Measurements from ENCODE around the gene MMP17.
"Not testable (repeated sequence)": the region's sequence is repeated elsewhere in the genome, so short reads cannot be mapped to it uniquely, and the experiment has no call there.

MMP17 gene

DNA sequence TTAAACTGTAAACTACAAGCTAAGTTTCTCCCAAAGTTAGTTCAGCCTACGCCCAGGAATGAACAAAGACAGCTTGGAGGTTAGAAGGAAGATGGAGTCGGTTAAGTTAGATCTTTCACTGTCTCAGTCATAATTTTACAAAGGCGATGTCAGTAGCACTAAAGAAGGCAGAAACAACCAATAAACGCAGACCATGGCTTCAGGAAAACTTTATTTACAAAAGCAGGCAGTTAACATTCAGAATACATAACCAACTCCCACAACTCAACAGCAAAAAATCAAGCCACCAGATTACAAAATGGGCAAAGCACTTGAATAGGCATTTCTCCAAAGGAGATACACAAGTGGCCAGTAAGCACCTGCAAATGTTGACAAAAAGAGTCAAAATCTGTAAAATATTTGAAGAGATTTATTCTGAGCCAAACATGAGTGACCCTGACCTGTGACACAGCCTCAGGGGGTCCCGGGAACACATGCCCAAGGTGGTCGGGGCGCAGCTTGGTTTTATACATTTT is 57.4 kb downstream of the MMP17 start:
- Histone ChIP-seq H3K27ac (no peak overlapping the region), H3K9me3 (peaks cover 0 to 6% (median 3%) of the 10 kb centered on the region in 3 donors), H3K27me3 (peaks cover 0 to 8% of the 10 kb centered on the region in 2 donors), H3K4me3 (no peak overlapping the region), H3K36me3 (no peaks in the 10 kb centered on the region), H3K4me1 (no peaks in the 10 kb centered on the region)
- intact Hi-C loops (cut with DNase I; ENCODE audit: low total_unique reads), result no loop called here
- DNase-seq, result no peak
- TF ChIP-seq, protein P1, sequence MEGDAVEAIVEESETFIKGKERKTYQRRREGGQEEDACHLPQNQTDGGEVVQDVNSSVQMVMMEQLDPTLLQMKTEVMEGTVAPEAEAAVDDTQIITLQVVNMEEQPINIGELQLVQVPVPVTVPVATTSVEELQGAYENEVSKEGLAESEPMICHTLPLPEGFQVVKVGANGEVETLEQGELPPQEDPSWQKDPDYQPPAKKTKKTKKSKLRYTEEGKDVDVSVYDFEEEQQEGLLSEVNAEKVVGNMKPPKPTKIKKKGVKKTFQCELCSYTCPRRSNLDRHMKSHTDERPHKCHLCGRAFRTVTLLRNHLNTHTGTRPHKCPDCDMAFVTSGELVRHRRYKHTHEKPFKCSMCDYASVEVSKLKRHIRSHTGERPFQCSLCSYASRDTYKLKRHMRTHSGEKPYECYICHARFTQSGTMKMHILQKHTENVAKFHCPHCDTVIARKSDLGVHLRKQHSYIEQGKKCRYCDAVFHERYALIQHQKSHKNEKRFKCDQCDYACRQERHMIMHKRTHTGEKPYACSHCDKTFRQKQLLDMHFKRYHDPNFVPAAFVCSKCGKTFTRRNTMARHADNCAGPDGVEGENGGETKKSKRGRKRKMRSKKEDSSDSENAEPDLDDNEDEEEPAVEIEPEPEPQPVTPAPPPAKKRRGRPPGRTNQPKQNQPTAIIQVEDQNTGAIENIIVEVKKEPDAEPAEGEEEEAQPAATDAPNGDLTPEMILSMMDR (IDR thresholded peaks at IDR 0.05), result no peak

DNA sequence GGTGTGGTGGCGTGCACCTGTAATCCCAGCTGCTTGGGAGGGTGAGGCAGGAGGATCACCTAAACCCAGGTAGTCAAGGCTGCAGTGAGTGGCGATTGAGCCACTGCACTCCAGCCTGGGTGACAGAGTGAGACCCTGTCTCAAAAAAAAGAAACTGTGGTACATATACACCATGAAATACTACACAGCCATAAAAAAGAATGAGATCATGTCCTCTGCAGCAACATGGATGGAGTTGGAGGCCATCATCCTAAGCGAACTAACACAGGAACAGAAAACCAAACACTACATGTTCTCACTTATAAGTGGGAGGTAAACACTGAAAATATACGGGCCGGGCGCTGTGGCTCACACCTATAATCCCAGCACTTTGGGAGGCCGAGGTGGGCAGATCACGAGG is 63.5 kb downstream of the MMP17 start:
- not testable (repeated sequence) for H3K27me3 ChIP-seq, DNase-seq, H3K9me3 ChIP-seq, H3K36me3 ChIP-seq, H3K27ac ChIP-seq, H3K4me3 ChIP-seq
- peaks cover 0 to 12% (median under 1%) of the 10 kb centered on the region in 4 donors for H3K4me1 ChIP-seq
- intact Hi-C loops (cut with DNase I; ENCODE audit: low total_unique reads), result loop anchor here (5.0 kb wide), 1 partner anchor 601 kb away; the partner anchor contains the start of gene FBRSL1

DNA sequence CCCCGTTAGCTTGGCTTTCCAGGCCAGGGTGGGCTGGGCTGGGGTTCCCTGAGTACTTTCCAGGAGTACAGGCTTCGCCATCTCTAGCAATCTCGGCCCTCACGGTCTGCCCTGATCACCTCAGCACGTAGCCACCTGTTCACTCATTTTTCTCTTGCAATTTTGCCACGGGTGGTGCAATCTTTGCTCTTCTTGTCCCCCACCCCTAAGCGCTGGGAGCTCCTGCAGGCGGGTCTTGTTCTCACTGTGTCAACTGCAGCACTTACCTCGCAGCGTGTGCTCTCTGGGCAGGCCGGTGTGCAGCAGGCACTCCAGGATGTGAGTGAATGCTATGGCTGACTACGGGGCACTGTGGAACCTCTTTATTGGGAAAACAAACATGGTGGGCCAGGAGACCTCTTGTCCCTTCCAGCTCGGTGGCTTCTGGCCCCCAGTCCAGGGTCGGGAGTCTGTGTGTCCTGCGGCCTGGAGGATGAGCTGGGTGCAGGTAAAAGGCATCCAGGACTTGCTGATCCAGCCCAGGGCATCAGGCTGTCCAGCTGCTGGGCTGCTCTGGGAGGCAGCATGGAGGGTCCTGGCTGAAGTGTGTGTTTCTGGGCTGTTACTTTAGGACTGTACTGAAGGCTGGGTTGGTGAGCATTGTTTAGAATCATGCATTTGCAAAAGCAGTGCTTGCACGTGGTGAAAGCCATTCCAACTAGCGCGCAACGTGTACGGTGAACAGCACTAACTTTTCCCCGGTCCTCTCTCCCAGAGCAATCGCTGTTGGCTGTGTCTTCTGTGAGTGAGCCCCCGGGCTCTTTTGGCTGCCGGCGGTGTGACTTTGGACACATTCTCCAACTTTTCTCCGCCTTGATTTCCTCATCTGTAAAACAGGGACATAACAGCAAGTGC is 64.8 kb downstream of the MMP17 start:
- Histone ChIP-seq H3K27me3 (no peaks in the 10 kb centered on the region), H3K27ac (peak overlapping the region; percentile 95 to 98), H3K9me3 (no peaks in the 10 kb centered on the region), H3K4me3 (no peak overlapping the region), H3K36me3 (peaks cover 0 to 13% (median 12%) of the 10 kb centered on the region in 3 donors), H3K4me1 (peaks cover 0 to 24% (median 9%) of the 10 kb centered on the region in 4 donors)
- DNase-seq, result no peak
- intact Hi-C loops (cut with DNase I; ENCODE audit: low total_unique reads), result loop anchor here (5.0 kb wide), 1 partner anchor 599 kb away; the partner anchor contains the start of gene FBRSL1
- TF ChIP-seq, protein P1 (IDR thresholded peaks at IDR 0.05), result no peak

DNA sequence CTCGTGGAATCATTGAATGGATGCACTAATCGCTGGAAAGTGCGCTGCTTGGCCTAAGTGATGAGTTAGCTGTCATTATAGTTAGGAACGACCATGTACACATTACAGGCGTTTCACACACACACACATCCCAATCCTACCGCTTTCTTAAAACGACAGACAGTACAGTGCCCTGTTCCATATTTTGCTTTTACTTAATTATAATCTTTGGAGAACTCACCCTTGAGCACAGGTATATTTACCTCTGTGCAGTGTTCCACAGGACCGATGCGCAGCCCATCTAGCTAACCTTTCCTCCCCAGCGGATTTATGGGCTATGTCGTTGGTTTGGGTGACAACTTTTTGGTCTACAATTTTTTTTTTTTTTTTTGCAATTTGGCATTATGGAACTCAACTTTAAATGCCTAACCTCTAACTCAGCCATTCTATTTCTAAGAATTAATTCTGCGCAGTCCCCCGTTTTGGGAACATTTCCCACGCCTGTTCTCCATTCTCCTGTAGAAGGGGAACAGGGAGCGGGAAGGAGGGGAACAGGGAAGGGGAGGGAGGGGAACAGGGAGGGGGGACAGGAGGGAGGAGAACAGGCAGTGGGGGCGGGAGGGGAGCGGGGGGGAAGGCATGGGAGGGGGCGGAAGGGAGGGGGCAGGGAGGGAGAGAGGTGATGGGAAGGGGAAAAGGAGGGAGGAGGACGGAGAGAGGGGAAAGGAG is 65.6 kb downstream of the MMP17 start:
- Histone ChIP-seq H3K4me1 (peaks cover 0 to 30% (median 12%) of the 10 kb centered on the region in 4 donors), H3K36me3 (peaks cover 0 to 21% (median 14%) of the 10 kb centered on the region in 3 donors), H3K27ac (peak overlapping the region; percentile 95 to 98), H3K4me3 (peak overlapping the region; percentile 82 to 91), H3K9me3 (no peaks in the 10 kb centered on the region), H3K27me3 (no peaks in the 10 kb centered on the region)
- intact Hi-C loops (cut with DNase I; ENCODE audit: low total_unique reads), result loop anchor here (5.0 kb wide), 1 partner anchor 599 kb away; the partner anchor contains the start of gene FBRSL1
- TF ChIP-seq, protein P1 (IDR thresholded peaks at IDR 0.05), result no peak
- DNase-seq, result no peak

DNA sequence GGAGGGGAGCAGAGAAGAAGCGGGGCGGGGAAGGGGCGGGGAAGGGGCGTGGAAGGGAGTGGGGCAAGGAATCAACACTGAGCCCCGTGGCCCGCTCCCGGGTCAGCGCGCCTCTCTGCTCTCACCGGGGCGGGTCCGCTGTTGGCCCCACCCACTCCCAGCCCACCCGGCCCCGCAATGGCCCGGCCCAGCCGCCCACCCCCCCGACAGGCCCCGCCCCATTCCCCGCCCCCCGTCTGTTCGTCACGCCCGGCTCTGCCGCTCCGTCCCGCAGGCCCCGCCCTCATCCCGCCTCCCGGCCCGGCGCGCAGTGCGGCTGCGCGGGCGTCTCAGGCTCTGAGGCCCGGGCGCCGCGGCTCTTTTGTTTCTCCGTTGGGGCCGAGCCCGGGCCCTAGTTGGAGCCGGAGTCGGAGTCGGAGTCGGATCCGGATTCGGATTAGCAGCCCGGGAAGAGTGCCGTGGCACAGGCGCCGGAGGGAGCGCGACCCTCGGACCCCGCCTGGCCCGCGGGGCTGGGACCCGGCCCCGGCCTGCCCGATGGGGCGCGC is 66.2 kb downstream of the MMP17 start, which contains the start of gene ULK1:
Gene ULK1, plus strand, starts transcription at position 310 of the 548 bp plus-strand sequence. CDS start 380 bp downstream, outside the sequence.
- TF ChIP-seq, protein P1 (IDR thresholded peaks at IDR 0.05), result no peak
- Histone ChIP-seq H3K27ac (peak within 1 kb of the TSS; percentile 95 to 98), H3K36me3 (peaks cover 0 to 27% (median 18%) of the 10 kb centered on the region in 3 donors), H3K9me3 (no peaks in the 10 kb centered on the region), H3K4me3 (peak within 1 kb of the TSS; percentile 82 to 91), H3K27me3 (no peaks in the 10 kb centered on the region), H3K4me1 (peaks cover 0 to 33% (median 12%) of the 10 kb centered on the region in 4 donors)
- peak; percentile 92 to 96 for DNase-seq
- intact Hi-C loops (cut with DNase I; ENCODE audit: low total_unique reads), result loop anchor here (5.0 kb wide), 1 partner anchor 598 kb away; the partner anchor contains the start of gene FBRSL1
